Muscle of leg (tissue), 11 donors: ENCODE results near the gene ATG14. TPM values are rescaled to one million over a fixed set of nuclear protein-coding genes. Genes with fewer than 3 reads are reported as not detected.
"Not testable (repeated sequence)": the region's sequence is repeated elsewhere in the genome, so short reads cannot be mapped to it uniquely, and the experiment has no call there.

Source experiments
- DNase-seq: peaks from one replicate; pipeline ENCODE4 v3.0.0; 2013
- H3K27ac ChIP-seq: one replicate; pipeline ENCODE4 v1.5.1; 2013; ENCODE audit warnings: mild to moderate bottlenecking, low read length, control low read depth
- H3K27me3 ChIP-seq: one replicate; pipeline ENCODE4 v1.6.1; 2013; ENCODE audit warnings: low read length; ENCODE audit not compliant: control insufficient read depth, insufficient read depth
- H3K36me3 ChIP-seq: one replicate; pipeline ENCODE4 v1.6.1; 2013; ENCODE audit warnings: low read length; ENCODE audit not compliant: control insufficient read depth, insufficient read depth
- H3K4me1 ChIP-seq: one replicate; pipeline ENCODE4 v1.6.1; 2013; ENCODE audit warnings: low read length; ENCODE audit not compliant: control insufficient read depth, insufficient read depth
- H3K4me3 ChIP-seq: one replicate; pipeline ENCODE4 v1.5.1; 2013; ENCODE audit warnings: low read length, control low read depth
- H3K9me3 ChIP-seq: replicated peaks from 2 replicates; pipeline ENCODE4 v1.6.1; 2013; ENCODE audit warnings: low read depth, low read length; ENCODE audit not compliant: control insufficient read depth
- WGBS: methylation state at CpG from one replicate; pipeline ENCODE4 v1.1.5; 2013; ENCODE audit warnings: missing lambda C conversion rate; ENCODE audit not compliant: insufficient coverage; 5-methylcytosine and 5-hydroxymethylcytosine counted together
- polyA plus RNA-seq, 8 donors: library from polyadenylated mRNA; unstranded; fragments of 120-200 nt; gene quantifications; one replicate each; pipeline versions ENCODE4 v1.2.1 to v1.2.3, GENCODE V29; 2013; ENCODE audit warnings: inconsistent platforms in 1 of 8, low replicate concordance in 1 of 8; ENCODE audit not compliant: insufficient read length in 8 of 8, insufficient read depth in 1 of 8
- total RNA-seq: library from RNA; stranded (reverse); fragments of 120-200 nt; gene quantifications from one replicate; pipeline ENCODE4 v1.2.4, GENCODE V29; 2013

The ATG14 gene
- total and polyA plus RNA-seq, 9 donors: 11.1 to 20.5 (median 12.3) TPM

DNA sequence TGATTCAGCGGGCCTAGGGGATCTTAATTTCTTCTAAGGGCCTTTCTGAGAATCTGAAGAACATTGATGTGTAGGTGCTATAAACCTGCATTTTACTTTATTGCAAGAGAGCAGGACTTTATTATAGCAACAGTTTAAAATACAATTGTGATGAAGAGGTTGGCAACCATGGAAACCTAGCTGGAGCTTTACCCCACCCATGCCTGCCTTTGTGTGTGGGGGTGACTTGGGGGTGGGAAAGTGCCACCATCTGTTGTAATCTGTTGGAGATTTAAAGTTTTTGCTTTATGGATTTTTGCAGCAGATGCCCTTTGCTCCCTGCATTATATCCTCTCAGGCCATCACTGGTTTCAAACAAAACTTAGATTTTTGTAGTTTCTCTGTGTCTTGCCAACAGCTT, 64.6 kb downstream of the ATG14 start:
- DNase-seq: no peak
- Histone ChIP-seq H3K27me3 (no peaks in the 10 kb centered on the region), H3K4me3 (no peak overlapping the region), H3K9me3 (no peaks in the 10 kb centered on the region), H3K4me1 (no peaks in the 10 kb centered on the region), H3K36me3 (peaks cover 17% of the 10 kb centered on the region), H3K27ac (no peak overlapping the region)
- no CpG with 5 or more reads among the region's 1 CpG for whole genome bisulfite sequencing

DNA sequence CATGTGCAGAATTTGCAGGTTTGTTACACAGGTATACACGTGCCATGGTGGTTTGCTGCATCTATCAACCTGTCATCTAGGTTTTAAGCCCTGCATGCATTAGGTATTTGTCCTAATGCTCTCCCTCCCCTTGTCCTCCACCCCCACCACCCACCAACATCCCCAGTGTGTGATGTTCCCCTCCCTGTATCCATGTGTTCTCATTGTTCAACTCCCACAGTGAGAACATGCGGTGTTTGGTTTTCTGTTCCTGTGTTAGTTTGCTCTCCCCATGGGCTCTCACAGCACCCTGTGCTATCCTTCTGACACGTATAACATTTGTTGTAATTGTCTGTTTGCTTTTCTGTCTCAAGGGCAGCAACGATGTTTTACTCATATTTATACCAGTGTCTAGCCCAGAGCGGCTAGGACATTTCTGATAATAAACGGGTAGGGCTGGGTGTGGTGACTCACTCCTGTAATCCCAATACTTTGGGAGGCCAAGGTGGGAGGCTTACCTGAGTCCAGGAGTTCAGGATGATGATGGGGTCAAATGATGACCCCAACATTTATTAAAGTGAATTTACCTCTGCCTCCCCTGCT, 67.0 kb downstream of the ATG14 start:
- not testable (repeated sequence) for H3K27ac ChIP-seq, H3K9me3 ChIP-seq, DNase-seq, H3K36me3 ChIP-seq, H3K4me3 ChIP-seq, H3K4me1 ChIP-seq, H3K27me3 ChIP-seq
- no CpG with 5 or more reads among the region's 6 CpGs for WGBS

DNA sequence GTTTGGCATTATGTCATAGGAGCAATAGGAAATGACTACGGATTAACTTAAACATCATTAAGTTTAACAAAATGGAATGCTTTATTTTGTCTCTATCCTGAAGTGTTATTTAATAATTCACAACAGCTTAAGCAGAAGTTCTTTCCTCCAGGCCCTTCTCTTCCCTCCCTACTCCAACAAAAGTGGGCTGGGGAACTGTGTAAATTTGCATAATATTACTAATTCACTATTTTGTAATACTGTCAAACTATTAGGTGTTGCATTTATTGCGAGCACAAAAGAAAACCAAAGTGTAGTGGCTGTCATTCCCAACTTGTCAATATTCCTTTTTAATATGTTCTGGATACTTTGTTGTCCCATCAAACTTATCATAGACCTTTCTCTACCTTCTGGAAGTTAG, 69.8 kb downstream of the ATG14 start:
- no peaks in the 10 kb centered on the region for H3K9me3 ChIP-seq
- DNase-seq: no peak
- peaks cover 3% of the 10 kb centered on the region for H3K4me1 ChIP-seq
- H3K36me3 ChIP-seq: no peaks in the 10 kb centered on the region
- no CpG with 5 or more reads among the region's 2 CpGs for WGBS
- no peaks in the 10 kb centered on the region for H3K27me3 ChIP-seq
- H3K4me3 ChIP-seq: no peak overlapping the region
- no peak overlapping the region for H3K27ac ChIP-seq

DNA sequence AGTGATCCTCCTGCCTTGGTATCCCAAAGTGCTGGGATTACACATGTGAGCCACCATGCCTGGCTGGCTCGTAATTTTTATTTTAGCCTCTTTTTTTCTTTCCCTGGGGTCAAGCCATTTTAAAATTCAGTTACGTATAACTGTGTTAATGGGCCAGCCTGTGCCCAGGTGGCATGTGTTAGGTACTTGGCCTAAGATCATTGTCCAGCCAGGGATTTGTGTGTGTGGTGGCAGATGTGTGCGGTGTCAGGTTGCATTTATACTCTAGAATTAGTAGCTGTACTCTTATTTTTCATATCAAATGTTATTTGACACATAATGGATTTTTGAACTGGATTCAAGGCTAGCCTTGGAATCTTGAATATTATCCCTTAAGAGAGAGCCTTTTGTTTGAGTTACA, 71.1 kb downstream of the ATG14 start:
- Histone ChIP-seq H3K9me3 (no peaks in the 10 kb centered on the region), H3K27me3 (no peaks in the 10 kb centered on the region), H3K4me1 (peaks cover 3% of the 10 kb centered on the region), H3K27ac (no peak overlapping the region), H3K36me3 (no peaks in the 10 kb centered on the region), H3K4me3 (no peak overlapping the region)
- DNase-seq: no peak
- no CpG with 5 or more reads among the region's 3 CpGs for WGBS

DNA sequence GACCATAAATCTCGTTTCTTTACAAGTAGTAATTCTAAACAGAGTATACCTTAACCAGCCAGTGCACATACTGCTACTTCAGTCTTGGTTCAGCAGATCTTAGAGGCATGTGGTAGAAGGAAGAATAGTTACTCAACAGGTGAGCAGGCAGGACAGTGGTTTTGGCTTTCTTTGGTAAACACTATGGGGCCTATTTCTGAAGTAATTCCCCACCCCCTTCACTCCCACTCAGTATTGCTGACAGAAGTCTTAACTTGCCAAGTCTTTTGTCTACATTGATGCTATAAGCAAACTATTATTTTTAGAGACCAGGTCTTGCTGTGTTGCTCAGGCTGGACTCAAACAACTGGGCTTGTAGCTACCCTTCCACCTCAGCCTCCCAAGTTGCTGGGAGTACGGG, 71.9 kb downstream of the ATG14 start:
- Histone ChIP-seq H3K4me1 (peaks cover 3% of the 10 kb centered on the region), H3K4me3 (no peak overlapping the region), H3K9me3 (no peaks in the 10 kb centered on the region), H3K36me3 (no peaks in the 10 kb centered on the region), H3K27me3 (no peaks in the 10 kb centered on the region), H3K27ac (no peak overlapping the region)
- no peak for DNase-seq
- 100% methylated on average over 1 of the region's 2 CpGs for WGBS

DNA sequence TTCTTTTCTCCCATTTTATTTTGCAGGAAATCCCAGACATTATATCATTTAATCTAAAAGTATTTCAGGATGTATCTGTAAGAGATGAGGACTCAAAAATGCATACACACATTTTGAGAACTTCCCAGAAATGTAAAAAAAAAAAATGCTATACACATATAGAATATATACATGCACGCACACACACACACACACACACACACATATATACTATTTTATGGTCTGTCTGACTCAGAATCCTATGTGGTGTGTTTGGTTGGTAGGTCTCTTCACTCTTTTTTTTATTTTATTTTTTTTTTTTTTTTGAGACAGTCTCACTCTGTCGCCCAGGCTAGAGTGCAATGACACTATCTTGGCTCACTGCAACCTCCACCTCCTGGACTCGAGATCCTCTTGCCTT, 74.9 kb downstream of the ATG14 start:
- DNase-seq: no peak
- H3K9me3 ChIP-seq: no peaks in the 10 kb centered on the region
- no peak overlapping the region for H3K4me3 ChIP-seq
- H3K27ac ChIP-seq: no peak overlapping the region
- H3K27me3 ChIP-seq: no peaks in the 10 kb centered on the region
- H3K36me3 ChIP-seq: peaks cover 3% of the 10 kb centered on the region
- 80% methylated on average over 1 of the region's 3 CpGs for WGBS
- H3K4me1 ChIP-seq: peaks cover 3% of the 10 kb centered on the region

DNA sequence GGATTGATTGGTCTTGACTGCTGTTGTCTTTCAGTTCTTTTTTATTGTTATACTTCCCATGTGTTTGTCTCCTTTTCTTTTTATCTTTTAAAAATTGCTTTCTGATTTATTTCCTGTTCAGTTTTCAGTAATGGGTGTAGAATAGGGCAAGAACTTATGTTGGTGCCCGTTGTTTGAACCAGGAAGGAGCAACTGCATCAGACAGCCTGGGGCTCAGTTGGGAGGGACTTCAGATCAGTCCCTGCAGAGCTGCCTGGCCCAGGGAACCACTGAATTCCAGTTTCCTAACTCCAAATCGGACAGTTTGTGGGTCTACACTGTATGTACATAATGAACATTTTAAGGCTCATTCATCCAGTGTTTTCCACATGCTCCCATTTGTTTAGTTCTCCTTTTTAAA, 75.5 kb downstream of the ATG14 start:
- H3K9me3 ChIP-seq: no peaks in the 10 kb centered on the region
- peak; percentile 14 for DNase-seq
- H3K27ac ChIP-seq: no peak overlapping the region
- no peaks in the 10 kb centered on the region for H3K27me3 ChIP-seq
- 80% methylated on average over 1 of the region's 2 CpGs for WGBS
- H3K4me3 ChIP-seq: no peak overlapping the region
- peaks cover 3% of the 10 kb centered on the region for H3K36me3 ChIP-seq
- peaks cover 3% of the 10 kb centered on the region for H3K4me1 ChIP-seq

DNA sequence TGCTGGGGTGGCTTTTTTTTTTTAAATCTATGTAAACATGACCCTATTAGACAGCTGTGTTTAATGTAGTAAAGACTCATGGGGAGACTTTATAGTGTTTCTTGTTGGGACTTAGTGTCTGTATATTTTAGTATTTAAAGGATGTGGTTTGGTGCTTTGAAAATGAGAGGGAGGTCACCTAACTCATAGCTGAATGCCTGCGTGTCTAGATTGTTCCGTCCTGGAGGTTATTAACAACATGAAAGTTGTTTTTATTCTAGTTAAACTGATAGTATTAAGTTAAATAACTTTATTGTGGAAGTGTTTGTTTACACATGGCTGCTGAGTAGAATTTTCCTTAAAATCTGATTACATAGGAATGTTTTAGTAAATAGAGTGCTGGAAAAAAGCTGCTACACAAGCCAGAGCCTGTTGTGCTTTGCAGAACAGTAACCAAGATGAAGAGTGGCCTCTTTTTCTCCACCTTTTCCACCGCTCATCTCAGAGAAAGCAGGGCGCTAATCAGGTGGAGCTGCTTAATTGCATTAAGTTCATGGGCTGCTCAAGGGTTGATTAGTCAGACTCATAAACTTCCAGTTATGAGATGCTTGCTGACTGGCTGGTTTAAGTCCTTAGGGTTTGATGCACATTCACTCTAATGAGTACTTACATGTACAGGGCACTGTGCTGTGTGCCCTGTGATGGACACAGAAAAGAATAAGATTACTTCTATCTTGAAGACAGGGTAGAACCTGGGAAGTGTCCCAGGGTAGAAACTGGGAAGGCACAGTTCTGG, 77.7 kb downstream of the ATG14 start:
- no peak for DNase-seq
- H3K4me1 ChIP-seq: no peaks in the 10 kb centered on the region
- no peaks in the 10 kb centered on the region for H3K9me3 ChIP-seq
- no peaks in the 10 kb centered on the region for H3K27me3 ChIP-seq
- WGBS: no CpG with 5 or more reads among the region's 4 CpGs
- no peak overlapping the region for H3K4me3 ChIP-seq
- peaks cover 3% of the 10 kb centered on the region for H3K36me3 ChIP-seq
- no peak overlapping the region for H3K27ac ChIP-seq

DNA sequence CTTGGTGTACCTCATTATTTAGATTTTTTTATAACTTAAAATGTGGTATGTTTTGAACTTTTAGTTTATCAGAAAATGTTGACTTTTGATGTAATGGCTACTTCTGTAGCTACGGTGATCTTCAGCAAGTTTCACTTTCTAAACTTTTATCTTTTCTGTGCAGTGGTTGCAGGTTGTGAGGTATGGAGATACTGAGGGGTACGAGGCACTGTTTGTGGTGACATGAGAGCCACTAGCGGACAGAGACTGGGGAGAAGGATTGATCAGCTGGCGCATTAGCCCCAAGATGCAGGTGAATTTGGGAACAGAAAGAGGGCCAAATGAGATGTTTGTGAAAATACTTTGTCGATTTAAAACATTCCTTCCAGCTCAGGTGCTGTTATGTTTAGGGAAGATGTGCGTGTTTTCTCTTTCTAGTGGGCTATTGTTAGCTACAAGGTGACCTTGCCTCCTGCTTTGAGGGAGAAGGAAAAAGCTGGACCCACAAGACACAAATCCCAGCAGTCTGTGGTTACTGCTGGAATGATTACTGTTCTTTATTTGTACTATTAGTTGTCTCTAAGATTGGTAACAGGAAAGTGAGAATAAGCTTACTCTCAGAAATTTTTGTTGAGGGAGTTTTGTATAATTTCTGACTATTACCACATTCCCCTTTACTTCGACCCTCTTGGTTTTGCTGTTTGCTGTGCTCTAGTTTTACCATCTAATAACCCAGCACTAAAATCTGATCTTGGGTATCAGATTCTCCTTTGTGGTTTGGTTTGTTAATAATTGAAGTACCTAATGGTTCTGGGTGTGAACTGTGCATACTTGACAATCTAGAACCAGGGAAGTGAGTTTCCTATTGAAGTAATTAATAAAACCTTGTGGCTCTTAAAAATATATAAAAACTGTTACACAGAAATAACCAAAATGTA, 78.7 kb downstream of the ATG14 start:
- WGBS: 88% methylated on average over 3 of the region's 7 CpGs
- no peak for DNase-seq
- H3K4me3 ChIP-seq: no peak overlapping the region
- no peaks in the 10 kb centered on the region for H3K27me3 ChIP-seq
- H3K9me3 ChIP-seq: no peaks in the 10 kb centered on the region
- H3K4me1 ChIP-seq: no peaks in the 10 kb centered on the region
- no peak overlapping the region for H3K27ac ChIP-seq
- peaks cover 3% of the 10 kb centered on the region for H3K36me3 ChIP-seq
